AG04450 (cell line): ENCODE results near the gene MTA1. TPM values are rescaled to one million over a fixed set of nuclear protein-coding genes. Genes with fewer than 3 reads are reported as not detected.

Experiments
- CTCF ChIA-PET: fragments of 300-600, 350-600 bp; formaldehyde crosslinking; extraction: SDS; loops from one replicate; lab custom pipeline; 2022; ENCODE audit warnings: antibody characterized with exemption, inconsistent platforms; lab: Charles Lee
- POLR2A ChIA-PET: fragments of 350-600 bp; formaldehyde crosslinking; extraction: SDS; loops from one replicate; lab custom pipeline; 2021; ENCODE audit warnings: antibody characterized with exemption, inconsistent platforms; lab: Yijun Ruan, JAX
- DNase-seq: peaks from one replicate; pipeline ENCODE4 v3.0.0-alpha.2; 2011; ENCODE audit warnings: low read depth, low spot score
- H3K27ac ChIP-seq: one replicate; pipeline ENCODE4 v1.5.1; 2012; ENCODE audit warnings: low read depth, low read length, control low read depth
- H3K27me3 ChIP-seq: one replicate; pipeline ENCODE4 v1.6.0; 2012; ENCODE audit warnings: low read length; ENCODE audit not compliant: control insufficient read depth, insufficient read depth
- H3K4me3 ChIP-seq: 2 replicates; pipeline ENCODE4 v1.5.1; 2011; ENCODE audit warnings: mild to moderate bottlenecking, low read depth, low read length, control low read depth
- H3K9me3 ChIP-seq: 2 replicates; pipeline ENCODE4 v1.5.1; 2012; ENCODE audit warnings: low read length; ENCODE audit not compliant: control insufficient read depth, insufficient read depth
- polyA plus RNA-seq: library from polyadenylated mRNA; depleted of rRNA; stranded (reverse); fragments of >200 nt; gene quantifications from 2 replicates; pipeline ENCODE4 v1.2.3, GENCODE V29; 2011
- TF ChIP-seq, protein P1 (sequence below): IDR thresholded peaks from 2 replicates; pipeline ENCODE4 v1.5.1; 2011; ENCODE audit warnings: low read depth, low read length, control low read depth, inconsistent platforms

The MTA1 gene
- polyA plus RNA-seq, 1 experiment, result 36.0 TPM

- Histone ChIP-seq H3K4me3 (peak overlapping the region; percentile 82), H3K27me3 (no peaks in the 10 kb centered on the region), H3K27ac (peak overlapping the region; percentile 11), H3K9me3 (peaks cover 35% of the 10 kb centered on the region)
- CTCF ChIA-PET, result interaction anchor here (1.4 to 1.9 kb wide), 2 partner anchors 10 to 16 kb away, joined by 4 to 5 read pairs; no protein-coding TSS in a partner anchor
- POLR2A ChIA-PET, result no interaction called here
- TF ChIP-seq, protein P1, sequence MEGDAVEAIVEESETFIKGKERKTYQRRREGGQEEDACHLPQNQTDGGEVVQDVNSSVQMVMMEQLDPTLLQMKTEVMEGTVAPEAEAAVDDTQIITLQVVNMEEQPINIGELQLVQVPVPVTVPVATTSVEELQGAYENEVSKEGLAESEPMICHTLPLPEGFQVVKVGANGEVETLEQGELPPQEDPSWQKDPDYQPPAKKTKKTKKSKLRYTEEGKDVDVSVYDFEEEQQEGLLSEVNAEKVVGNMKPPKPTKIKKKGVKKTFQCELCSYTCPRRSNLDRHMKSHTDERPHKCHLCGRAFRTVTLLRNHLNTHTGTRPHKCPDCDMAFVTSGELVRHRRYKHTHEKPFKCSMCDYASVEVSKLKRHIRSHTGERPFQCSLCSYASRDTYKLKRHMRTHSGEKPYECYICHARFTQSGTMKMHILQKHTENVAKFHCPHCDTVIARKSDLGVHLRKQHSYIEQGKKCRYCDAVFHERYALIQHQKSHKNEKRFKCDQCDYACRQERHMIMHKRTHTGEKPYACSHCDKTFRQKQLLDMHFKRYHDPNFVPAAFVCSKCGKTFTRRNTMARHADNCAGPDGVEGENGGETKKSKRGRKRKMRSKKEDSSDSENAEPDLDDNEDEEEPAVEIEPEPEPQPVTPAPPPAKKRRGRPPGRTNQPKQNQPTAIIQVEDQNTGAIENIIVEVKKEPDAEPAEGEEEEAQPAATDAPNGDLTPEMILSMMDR, result no peak
- DNase-seq, result no peak
Observed at GRCh38 chr14:105398726-105399465, 20.7 kb upstream of the MTA1 start.

GRCh38 chr14:105399466-105399775, 20.2 kb upstream of the MTA1 start:
- ChIA-PET POLR2A (no interaction called here), CTCF (interaction anchor here (1.4 to 1.9 kb wide), 2 partner anchors 10 to 16 kb away, joined by 4 to 5 read pairs; no protein-coding TSS in a partner anchor)

DNA sequence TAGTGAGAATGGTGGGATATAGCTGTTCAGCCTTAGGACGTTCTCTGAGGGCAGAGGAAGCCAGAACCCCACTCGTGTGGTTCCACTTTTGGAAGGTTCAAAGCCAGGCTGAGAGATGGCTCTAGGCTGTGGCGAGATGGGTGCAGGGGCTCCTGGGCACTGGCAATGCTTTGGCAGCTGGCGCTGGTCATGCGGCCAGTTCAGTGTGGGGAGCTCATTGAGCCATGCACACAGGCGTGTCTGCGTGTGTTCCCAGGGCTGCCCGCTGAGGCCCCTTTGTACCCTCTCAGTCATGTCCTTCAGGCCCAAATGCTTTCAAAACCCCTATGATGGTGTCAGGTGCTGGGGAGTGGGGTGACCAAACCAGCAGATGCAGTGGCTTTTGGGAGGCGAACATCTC, 19.6 kb upstream of the MTA1 start:
- Histone ChIP-seq H3K27ac (no peak overlapping the region), H3K9me3 (peaks cover 38% of the 10 kb centered on the region), H3K4me3 (no peak overlapping the region), H3K27me3 (no peaks in the 10 kb centered on the region)
- CTCF ChIA-PET, result interaction anchor here (0.6 to 1.4 kb wide), 2 partner anchors 15 to 26 kb away, joined by 4 to 5 read pairs; no protein-coding TSS in a partner anchor
- POLR2A ChIA-PET, result no interaction called here
- TF ChIP-seq, protein P1, result no peak
- no peak for DNase-seq

More at GRCh38 chr14:105399466-105399775, 20.2 kb upstream of the MTA1 start:
- Histone ChIP-seq H3K27me3 (no peaks in the 10 kb centered on the region), H3K4me3 (peak overlapping the region; percentile 82), H3K9me3 (peaks cover 38% of the 10 kb centered on the region), H3K27ac (no peak overlapping the region)
- TF ChIP-seq, protein P1, result no peak
- no peak for DNase-seq

GRCh38 chr14:105401699-105402098, 17.9 kb upstream of the MTA1 start:
- ChIA-PET CTCF (no interaction called here), POLR2A (no interaction called here)
- no peak for DNase-seq

GRCh38 chr14:105408592-105408991, 11.0 kb upstream of the MTA1 start:
- H3K27ac ChIP-seq, result no peak overlapping the region
- peaks cover 4% of the 10 kb centered on the region for H3K9me3 ChIP-seq
- H3K4me3 ChIP-seq, result no peak overlapping the region
- TF ChIP-seq, protein P1, result no peak
- ChIA-PET CTCF (interaction anchor here (0.6 to 1.3 kb wide), 3 partner anchors 10 to 473 kb away, joined by 5 to 8 read pairs (median 6); partner anchors contain the start of gene TEX22), POLR2A (no interaction called here)
- no peaks in the 10 kb centered on the region for H3K27me3 ChIP-seq
- DNase-seq, result no peak

More at GRCh38 chr14:105401699-105402098, 17.9 kb upstream of the MTA1 start:
- Histone ChIP-seq H3K9me3 (peaks cover 38% of the 10 kb centered on the region), H3K27me3 (no peaks in the 10 kb centered on the region), H3K4me3 (no peak overlapping the region), H3K27ac (no peak overlapping the region)
- TF ChIP-seq, protein P1, result no peak
